Lower leg skin (tissue), 3 donors: ENCODE results near the gene GNAI2.

Source experiments
- POLR2A ChIP-seq, 2 donors: fragments of 450-650 bp; IDR thresholded peaks; one replicate each; pipeline ENCODE4 v1.6.1; 2016 to 2017; ENCODE audit warnings: antibody characterized with exemption in 2 of 2, mild to moderate bottlenecking in 1 of 2, moderate library complexity in 1 of 2
- TF ChIP-seq, protein P1 (sequence below), 3 donors: fragments of 450-650 bp; IDR thresholded peaks; one replicate each; pipeline ENCODE4 v1.5.1; 2016; ENCODE audit warnings: antibody characterized with exemption in 3 of 3, mild to moderate bottlenecking in 3 of 3, moderate library complexity in 2 of 3

DNA sequence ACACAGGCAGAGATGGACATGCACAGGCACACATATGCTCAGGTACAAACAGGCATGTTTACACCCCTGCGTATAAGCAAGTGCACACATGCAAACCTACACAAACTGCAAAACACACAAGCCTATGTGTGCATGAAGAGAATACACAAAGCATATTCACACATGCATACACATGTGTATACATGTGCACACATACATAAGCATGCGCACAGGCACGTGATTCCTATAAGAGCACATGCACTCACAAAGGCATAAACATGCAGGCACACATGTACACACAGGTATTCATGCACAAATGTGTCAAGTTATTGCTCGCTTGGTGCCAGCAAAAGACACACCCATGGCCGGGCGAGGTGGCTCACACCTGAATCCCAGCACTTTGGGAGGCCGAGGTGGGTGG is 46.0 kb upstream of the GNAI2 start:
- TF ChIP-seq, protein P1, sequence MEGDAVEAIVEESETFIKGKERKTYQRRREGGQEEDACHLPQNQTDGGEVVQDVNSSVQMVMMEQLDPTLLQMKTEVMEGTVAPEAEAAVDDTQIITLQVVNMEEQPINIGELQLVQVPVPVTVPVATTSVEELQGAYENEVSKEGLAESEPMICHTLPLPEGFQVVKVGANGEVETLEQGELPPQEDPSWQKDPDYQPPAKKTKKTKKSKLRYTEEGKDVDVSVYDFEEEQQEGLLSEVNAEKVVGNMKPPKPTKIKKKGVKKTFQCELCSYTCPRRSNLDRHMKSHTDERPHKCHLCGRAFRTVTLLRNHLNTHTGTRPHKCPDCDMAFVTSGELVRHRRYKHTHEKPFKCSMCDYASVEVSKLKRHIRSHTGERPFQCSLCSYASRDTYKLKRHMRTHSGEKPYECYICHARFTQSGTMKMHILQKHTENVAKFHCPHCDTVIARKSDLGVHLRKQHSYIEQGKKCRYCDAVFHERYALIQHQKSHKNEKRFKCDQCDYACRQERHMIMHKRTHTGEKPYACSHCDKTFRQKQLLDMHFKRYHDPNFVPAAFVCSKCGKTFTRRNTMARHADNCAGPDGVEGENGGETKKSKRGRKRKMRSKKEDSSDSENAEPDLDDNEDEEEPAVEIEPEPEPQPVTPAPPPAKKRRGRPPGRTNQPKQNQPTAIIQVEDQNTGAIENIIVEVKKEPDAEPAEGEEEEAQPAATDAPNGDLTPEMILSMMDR (IDR thresholded peaks at IDR 0.05), result no peak
- no peak for TF ChIP-seq POLR2A (IDR thresholded peaks at IDR 0.05)
